GM18861 (cell line): Measurements from ENCODE around the gene SYT17.

Source experiments
- ATAC-seq: cut with Tn5 transposase; IDR thresholded peaks from one replicate; pipeline ENCODE4 v1.9.1; 2021; ENCODE audit not compliant: unreplicated experiment

Gene SYT17

GRCh38 chr16:19242987-19243575 is 75.0 kb downstream of the SYT17 start:
- ATAC-seq: no peak

GRCh38 chr16:19245326-19245925 is 77.4 kb downstream of the SYT17 start:
- no peak for ATAC-seq

GRCh38 chr16:19252904-19253303 is 84.9 kb downstream of the SYT17 start:
- no peak for ATAC-seq

GRCh38 chr16:19254611-19255010 is 86.6 kb downstream of the SYT17 start:
- no peak for ATAC-seq

GRCh38 chr16:19264123-19264673 is 96.2 kb downstream of the SYT17 start:
- no peak for ATAC-seq

GRCh38 chr16:19265380-19265930 is 97.4 kb downstream of the SYT17 start:
- no peak for ATAC-seq

GRCh38 chr16:19266774-19267173 is 98.7 kb downstream of the SYT17 start:
- no peak for ATAC-seq

- ATAC-seq: no peak
Observed at GRCh38 chr16:19269098-19269497, 101.1 kb downstream of the SYT17 start.

- no peak for ATAC-seq
Observed at GRCh38 chr16:19274165-19274797, 106.2 kb downstream of the SYT17 start.

- ATAC-seq: no peak
Observed at GRCh38 chr16:19278403-19278802, 110.4 kb downstream of the SYT17 start.

- no peak for ATAC-seq
Observed at GRCh38 chr16:19281246-19281645, 113.2 kb downstream of the SYT17 start.

- no peak for ATAC-seq
Observed at GRCh38 chr16:19282101-19282500, 114.1 kb downstream of the SYT17 start.

- no peak for ATAC-seq
Observed at GRCh38 chr16:19283637-19284036, 115.6 kb downstream of the SYT17 start.

GRCh38 chr16:19284207-19284606 is 116.2 kb downstream of the SYT17 start:
- ATAC-seq: no peak

GRCh38 chr16:19285431-19285830 is 117.4 kb downstream of the SYT17 start, which contains the start of gene CLEC19A:
TSS of gene CLEC19A (plus strand) at chr16:19285731. CDS start at chr16:19285852, 121 bp downstream.
- no peak for ATAC-seq

- no peak for ATAC-seq
Observed at GRCh38 chr16:19286827-19287226, 118.8 kb downstream of the SYT17 start.

- no peak for ATAC-seq
Observed at GRCh38 chr16:19287241-19287640, 119.2 kb downstream of the SYT17 start.

GRCh38 chr16:19288872-19289799 is 121.1 kb downstream of the SYT17 start:
- ATAC-seq: no peak

GRCh38 chr16:19289811-19290485 is 121.9 kb downstream of the SYT17 start:
- no peak for ATAC-seq

GRCh38 chr16:19290860-19291259 is 122.8 kb downstream of the SYT17 start:
- no peak for ATAC-seq
